CD4-positive, alpha-beta T cell treated with Interferon gamma for 1 hour (primary cell): ENCODE measurements around the gene GRK6.

Experiments used
- DNase-seq: peaks from one replicate; pipeline ENCODE4 v3.0.0-alpha.2; 2020

GRK6 gene

GRCh38 chr5:177455036-177455660 lies 28.7 kb downstream of the GRK6 start:
- DNase-seq, result peak; percentile 91

GRCh38 chr5:177455661-177456590 lies 29.4 kb downstream of the GRK6 start:
- peak; percentile 89 for DNase-seq

GRCh38 chr5:177456591-177456964 lies 30.1 kb downstream of the GRK6 start:
- DNase-seq, result no peak

GRCh38 chr5:177456976-177457851 lies 30.7 kb downstream of the GRK6 start:
- peak; percentile 88 for DNase-seq

GRCh38 chr5:177457852-177458681 lies 31.6 kb downstream of the GRK6 start:
- no peak for DNase-seq

- DNase-seq, result no peak
These were observed 32.5 kb downstream of the GRK6 start for GRCh38 chr5:177458912-177459350.

GRCh38 chr5:177459357-177459756 lies 32.9 kb downstream of the GRK6 start:
- no peak for DNase-seq

GRCh38 chr5:177459819-177460628 lies 33.5 kb downstream of the GRK6 start:
- no peak for DNase-seq

GRCh38 chr5:177462021-177462670 lies 35.7 kb downstream of the GRK6 start:
- peak; percentile 57 for DNase-seq

GRCh38 chr5:177465044-177465443 lies 38.6 kb downstream of the GRK6 start:
- DNase-seq, result no peak

- no peak for DNase-seq
These were observed 40.4 kb downstream of the GRK6 start for GRCh38 chr5:177466861-177467260.

GRCh38 chr5:177467436-177467835 lies 41.0 kb downstream of the GRK6 start:
- no peak for DNase-seq

GRCh38 chr5:177468329-177468684 lies 41.8 kb downstream of the GRK6 start:
- DNase-seq, result no peak

GRCh38 chr5:177468685-177469628 lies 42.5 kb downstream of the GRK6 start:
- DNase-seq, result no peak

- DNase-seq, result no peak
These were observed 43.5 kb downstream of the GRK6 start for GRCh38 chr5:177469750-177470525.

GRCh38 chr5:177470759-177471536 lies 44.5 kb downstream of the GRK6 start:
- DNase-seq, result no peak

GRCh38 chr5:177471610-177472356 lies 45.3 kb downstream of the GRK6 start:
- DNase-seq, result no peak
